A673 (cell line): ENCODE measurements around the gene CFAP206.

Experiments used
- EZH2 ChIP-seq: fragments of 200-600 bp; sonication (generic); IDR thresholded peaks from 2 replicates; pipeline ENCODE4 v1.6.1; 2017; ENCODE audit warnings: borderline replicate concordance, low read depth, mild to moderate bottlenecking, mixed read lengths, antibody characterized with exemption, low read length; ENCODE audit not compliant: poor library complexity, severe bottlenecking
- TF ChIP-seq, protein P1 (sequence below): fragments of 300-800, 200-600 bp; sonication (generic); conservative IDR thresholded peaks from 2 replicates; pipeline ENCODE4 v1.5.1; 2017; ENCODE audit warnings: low read depth, mild to moderate bottlenecking, antibody characterized with exemption, low read length, moderate library complexity, mixed read lengths

DNA sequence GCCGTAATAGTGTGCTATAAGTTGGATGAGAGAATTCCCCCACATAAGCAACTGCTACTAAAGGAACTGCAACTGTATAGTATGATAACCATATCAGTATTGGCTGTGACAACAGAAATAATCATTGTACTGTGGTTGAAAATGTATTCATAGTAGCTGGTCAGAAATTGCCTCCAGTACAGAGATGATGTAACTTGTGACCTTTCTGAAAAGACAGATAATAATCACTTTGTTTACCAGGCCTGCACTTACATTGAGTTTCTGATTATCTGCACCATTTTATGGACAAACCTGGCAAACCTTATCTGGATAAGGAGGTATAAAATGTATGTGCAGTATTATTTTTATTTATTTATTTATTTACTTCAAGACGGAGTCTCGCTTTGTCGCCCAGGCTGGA is 19.0 kb downstream of the CFAP206 start:
- TF ChIP-seq, protein P1, sequence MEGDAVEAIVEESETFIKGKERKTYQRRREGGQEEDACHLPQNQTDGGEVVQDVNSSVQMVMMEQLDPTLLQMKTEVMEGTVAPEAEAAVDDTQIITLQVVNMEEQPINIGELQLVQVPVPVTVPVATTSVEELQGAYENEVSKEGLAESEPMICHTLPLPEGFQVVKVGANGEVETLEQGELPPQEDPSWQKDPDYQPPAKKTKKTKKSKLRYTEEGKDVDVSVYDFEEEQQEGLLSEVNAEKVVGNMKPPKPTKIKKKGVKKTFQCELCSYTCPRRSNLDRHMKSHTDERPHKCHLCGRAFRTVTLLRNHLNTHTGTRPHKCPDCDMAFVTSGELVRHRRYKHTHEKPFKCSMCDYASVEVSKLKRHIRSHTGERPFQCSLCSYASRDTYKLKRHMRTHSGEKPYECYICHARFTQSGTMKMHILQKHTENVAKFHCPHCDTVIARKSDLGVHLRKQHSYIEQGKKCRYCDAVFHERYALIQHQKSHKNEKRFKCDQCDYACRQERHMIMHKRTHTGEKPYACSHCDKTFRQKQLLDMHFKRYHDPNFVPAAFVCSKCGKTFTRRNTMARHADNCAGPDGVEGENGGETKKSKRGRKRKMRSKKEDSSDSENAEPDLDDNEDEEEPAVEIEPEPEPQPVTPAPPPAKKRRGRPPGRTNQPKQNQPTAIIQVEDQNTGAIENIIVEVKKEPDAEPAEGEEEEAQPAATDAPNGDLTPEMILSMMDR = no peak
- TF ChIP-seq EZH2 = no peak
